ENCODE measurements around the gene ZSWIM6.

GRCh38 chr5:61559146-61559545 is 227.1 kb downstream of the ZSWIM6 start:
- TF ChIP-seq POLR2AphosphoS5 (IDR thresholded peaks at IDR 0.05; ENCODE audit: low read depth): no peak
- TF ChIP-seq EZH2 (IDR thresholded peaks at IDR 0.05; ENCODE audit: low read depth, unreplicated experiment): no peak
- TF ChIP-seq, protein P1, sequence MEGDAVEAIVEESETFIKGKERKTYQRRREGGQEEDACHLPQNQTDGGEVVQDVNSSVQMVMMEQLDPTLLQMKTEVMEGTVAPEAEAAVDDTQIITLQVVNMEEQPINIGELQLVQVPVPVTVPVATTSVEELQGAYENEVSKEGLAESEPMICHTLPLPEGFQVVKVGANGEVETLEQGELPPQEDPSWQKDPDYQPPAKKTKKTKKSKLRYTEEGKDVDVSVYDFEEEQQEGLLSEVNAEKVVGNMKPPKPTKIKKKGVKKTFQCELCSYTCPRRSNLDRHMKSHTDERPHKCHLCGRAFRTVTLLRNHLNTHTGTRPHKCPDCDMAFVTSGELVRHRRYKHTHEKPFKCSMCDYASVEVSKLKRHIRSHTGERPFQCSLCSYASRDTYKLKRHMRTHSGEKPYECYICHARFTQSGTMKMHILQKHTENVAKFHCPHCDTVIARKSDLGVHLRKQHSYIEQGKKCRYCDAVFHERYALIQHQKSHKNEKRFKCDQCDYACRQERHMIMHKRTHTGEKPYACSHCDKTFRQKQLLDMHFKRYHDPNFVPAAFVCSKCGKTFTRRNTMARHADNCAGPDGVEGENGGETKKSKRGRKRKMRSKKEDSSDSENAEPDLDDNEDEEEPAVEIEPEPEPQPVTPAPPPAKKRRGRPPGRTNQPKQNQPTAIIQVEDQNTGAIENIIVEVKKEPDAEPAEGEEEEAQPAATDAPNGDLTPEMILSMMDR (conservative IDR thresholded peaks at IDR 0.05; ENCODE audit: low read depth in 2 of 2): no peak
- no peak for TF ChIP-seq CREB1 (CRISPR knock-in tag; IDR thresholded peaks at IDR 0.05; ENCODE audit: low read depth)
- no peak for TF ChIP-seq REST (IDR thresholded peaks at IDR 0.05; ENCODE audit: unreplicated experiment)
- TF ChIP-seq STAT1 (IDR thresholded peaks at IDR 0.05; ENCODE audit: unreplicated experiment): no peak

Data from GM23338 (cell line).